ENCODE results near the gene LRIT3.
"Not testable (repeated sequence)": the region's sequence is repeated elsewhere in the genome, so short reads cannot be mapped to it uniquely, and the experiment has no call there.

The LRIT3 gene

DNA sequence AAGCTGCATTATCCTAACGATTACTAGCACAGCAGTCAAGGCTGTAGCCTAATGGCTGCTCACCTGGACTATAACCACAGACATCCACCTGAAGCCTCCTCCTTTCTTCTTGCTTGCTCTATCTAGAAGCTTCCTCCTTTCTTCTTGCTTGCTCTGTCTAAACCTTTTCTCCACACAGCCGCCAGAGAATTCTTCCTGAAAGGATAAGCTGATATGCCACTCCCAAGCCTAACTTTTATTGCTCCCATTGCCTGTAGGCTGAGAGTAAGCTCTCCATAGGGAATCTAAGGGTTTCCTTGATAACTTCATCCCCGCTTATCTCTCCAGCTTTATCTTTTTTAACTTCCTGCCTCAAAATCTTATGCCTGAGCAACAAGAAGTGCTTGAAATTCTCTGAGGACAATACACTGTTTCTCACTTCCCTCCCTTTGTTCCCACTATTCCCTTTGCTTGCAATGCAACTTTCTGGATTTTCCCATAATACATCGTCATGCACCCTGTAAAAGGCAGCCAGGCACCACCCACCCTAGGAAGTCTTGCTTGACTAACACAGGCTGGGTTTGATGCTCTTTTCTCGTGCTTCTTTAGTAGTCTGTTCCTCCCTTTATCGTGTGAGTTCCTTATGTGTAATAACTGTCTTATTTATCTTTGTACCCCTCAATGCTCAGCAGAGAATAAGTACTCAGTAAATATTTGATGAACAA, 1.4 kb upstream of the LRIT3 start:
- no CpG with 5 or more reads among the region's 6 CpGs for WGBS (ENCODE audit: insufficient coverage, insufficient read length)
- Histone ChIP-seq H3K27ac (ENCODE audit: low read length) (no peak overlapping the region), H3K4me1 (ENCODE audit: control insufficient read depth, insufficient read depth, low read length) (no peaks in the 10 kb centered on the region), H3K27me3 (ENCODE audit: control insufficient read depth, insufficient read depth, low read length) (no peaks in the 10 kb centered on the region), H3K36me3 (ENCODE audit: control insufficient read depth, insufficient read depth, low read length) (no peaks in the 10 kb centered on the region), H3K4me3 (ENCODE audit: low read length) (no peak overlapping the region), H3K9me3 (ENCODE audit: control insufficient read depth, insufficient read depth, low read length) (no peaks in the 10 kb centered on the region)
- DNase-seq (ENCODE audit: low read depth, low spot score): no peak

DNA sequence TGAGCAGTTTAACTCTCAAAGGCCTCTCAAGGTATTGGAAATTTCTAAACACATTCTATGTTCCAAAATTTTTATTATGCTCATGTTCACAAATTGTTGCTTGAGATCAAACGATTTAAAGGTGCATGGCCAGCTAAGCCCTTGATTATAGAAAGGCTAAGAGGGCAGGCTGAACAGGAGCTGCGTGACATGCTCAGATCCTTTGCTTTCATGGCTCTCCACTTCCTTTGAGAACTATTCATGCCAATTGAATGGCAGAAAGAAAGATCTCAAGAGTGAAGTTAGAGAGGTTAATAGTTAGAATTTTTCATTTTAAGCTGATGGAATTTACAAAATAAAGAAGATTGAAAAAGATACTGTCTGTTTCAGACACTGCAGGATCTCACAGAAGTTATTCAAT, 594 bp downstream of the LRIT3 start:
- DNase-seq (ENCODE audit: low read depth, low spot score): no peak
- no peaks in the 10 kb centered on the region for H3K4me1 ChIP-seq (ENCODE audit: control insufficient read depth, insufficient read depth, low read length)
- no peaks in the 10 kb centered on the region for H3K27me3 ChIP-seq (ENCODE audit: control insufficient read depth, insufficient read depth, low read length)
- H3K4me3 ChIP-seq (ENCODE audit: low read length): no peak overlapping the region
- WGBS (ENCODE audit: insufficient coverage, insufficient read length): no CpG with 5 or more reads among the region's 2 CpGs
- H3K9me3 ChIP-seq (ENCODE audit: control insufficient read depth, insufficient read depth, low read length): no peaks in the 10 kb centered on the region
- H3K36me3 ChIP-seq (ENCODE audit: control insufficient read depth, insufficient read depth, low read length): no peaks in the 10 kb centered on the region
- no peak overlapping the region for H3K27ac ChIP-seq (ENCODE audit: low read length)

DNA sequence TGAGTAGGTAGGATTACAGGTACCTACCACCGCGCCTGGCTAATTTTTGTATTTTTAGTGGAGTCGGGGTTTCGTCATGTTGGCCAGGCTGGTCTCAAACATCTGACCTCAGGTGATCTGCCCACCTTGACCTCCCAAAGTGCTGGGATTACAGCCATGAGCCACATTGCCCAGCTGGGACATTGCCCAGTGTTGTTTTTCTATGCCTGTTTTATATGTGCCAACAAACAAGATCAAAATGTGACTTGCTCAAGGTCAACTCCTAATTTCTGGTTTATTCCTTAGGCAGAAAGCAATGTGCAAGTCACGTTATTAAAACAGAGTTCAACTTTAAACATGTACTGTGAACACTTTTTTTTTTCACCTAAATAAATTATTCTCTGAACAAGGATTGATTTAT, 2.7 kb downstream of the LRIT3 start:
- H3K36me3 ChIP-seq (ENCODE audit: control insufficient read depth, insufficient read depth, low read length): no peaks in the 10 kb centered on the region
- H3K27me3 ChIP-seq (ENCODE audit: control insufficient read depth, insufficient read depth, low read length): no peaks in the 10 kb centered on the region
- no peaks in the 10 kb centered on the region for H3K9me3 ChIP-seq (ENCODE audit: control insufficient read depth, insufficient read depth, low read length)
- no peak overlapping the region for H3K4me3 ChIP-seq (ENCODE audit: low read length)
- H3K27ac ChIP-seq (ENCODE audit: low read length): no peak overlapping the region
- H3K4me1 ChIP-seq (ENCODE audit: control insufficient read depth, insufficient read depth, low read length): no peaks in the 10 kb centered on the region
- WGBS (ENCODE audit: insufficient coverage, insufficient read length): no CpG with 5 or more reads among the region's 5 CpGs
- DNase-seq (ENCODE audit: low read depth, low spot score): no peak

DNA sequence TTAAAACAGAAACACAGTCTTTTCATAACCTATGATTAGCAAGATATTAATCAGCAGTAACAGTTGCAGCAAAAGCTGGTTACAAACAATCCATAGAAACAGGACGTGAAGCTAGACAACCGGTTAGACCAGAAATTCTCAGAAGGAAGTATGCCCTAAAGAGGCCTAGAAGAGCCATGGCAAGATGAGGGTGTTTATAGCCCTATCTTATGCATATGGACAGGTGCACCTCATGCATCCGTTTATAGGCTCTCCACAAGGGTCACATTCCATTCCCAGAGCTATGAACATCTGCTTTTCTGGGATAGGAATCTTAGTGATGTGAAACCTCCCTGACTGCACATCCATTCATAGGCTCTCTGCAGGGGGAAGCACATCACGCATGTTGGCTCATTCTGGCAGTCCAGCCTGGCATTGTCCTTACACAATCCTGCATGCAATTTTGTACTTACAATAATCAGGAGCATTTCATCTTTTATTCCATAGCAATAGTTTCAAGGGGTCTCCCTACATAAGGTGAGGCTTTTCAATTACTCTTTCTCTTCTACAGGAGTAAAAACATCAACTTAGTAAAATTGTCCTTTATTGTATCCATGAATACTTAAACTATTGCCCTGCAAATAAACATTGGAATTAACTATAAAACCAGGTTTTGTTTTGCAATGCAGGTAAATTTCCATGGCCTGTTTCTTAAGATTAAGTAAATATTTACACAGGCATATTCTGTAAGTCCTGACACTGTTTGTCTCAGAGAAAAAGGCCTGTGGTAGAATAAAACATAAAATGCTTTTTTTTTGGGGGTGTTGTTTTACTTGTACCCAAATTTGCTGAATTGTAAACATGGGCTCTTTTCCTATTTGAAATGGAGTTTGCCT, 11.8 kb downstream of the LRIT3 start:
- H3K9me3 ChIP-seq (ENCODE audit: control insufficient read depth, insufficient read depth, low read length); H3K4me3 ChIP-seq (ENCODE audit: low read length); H3K36me3 ChIP-seq (ENCODE audit: control insufficient read depth, insufficient read depth, low read length); DNase-seq (ENCODE audit: low read depth, low spot score); H3K4me1 ChIP-seq (ENCODE audit: control insufficient read depth, insufficient read depth, low read length); H3K27me3 ChIP-seq (ENCODE audit: control insufficient read depth, insufficient read depth, low read length); H3K27ac ChIP-seq (ENCODE audit: low read length): not testable (repeated sequence)
- no CpG with 5 or more reads among the region's 4 CpGs for WGBS (ENCODE audit: insufficient coverage, insufficient read length)

DNA sequence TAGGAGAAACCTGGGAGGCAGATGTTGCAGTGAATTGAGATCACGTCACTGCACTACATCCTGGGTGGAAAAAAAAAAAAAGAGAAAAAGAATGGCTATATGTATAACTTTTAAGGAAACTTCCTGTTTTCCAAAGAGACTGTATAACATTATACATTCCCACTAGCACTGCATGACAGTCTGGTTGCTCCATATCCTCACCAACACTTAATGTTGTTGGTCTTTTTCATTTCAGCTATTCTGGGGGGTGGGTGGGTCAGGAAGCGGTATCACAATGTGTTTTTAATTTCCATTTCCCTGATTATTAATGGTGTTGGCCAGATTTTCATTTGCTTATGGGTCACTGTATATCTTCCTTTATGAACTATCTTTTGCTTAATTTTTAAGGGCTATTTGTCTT, 13.4 kb downstream of the LRIT3 start:
- DNase-seq (ENCODE audit: low read depth, low spot score): no peak
- no peaks in the 10 kb centered on the region for H3K36me3 ChIP-seq (ENCODE audit: control insufficient read depth, insufficient read depth, low read length)
- no peaks in the 10 kb centered on the region for H3K27me3 ChIP-seq (ENCODE audit: control insufficient read depth, insufficient read depth, low read length)
- H3K4me1 ChIP-seq (ENCODE audit: control insufficient read depth, insufficient read depth, low read length): no peaks in the 10 kb centered on the region
- H3K9me3 ChIP-seq (ENCODE audit: control insufficient read depth, insufficient read depth, low read length): no peaks in the 10 kb centered on the region
- no peak overlapping the region for H3K27ac ChIP-seq (ENCODE audit: low read length)
- WGBS (ENCODE audit: insufficient coverage, insufficient read length): no CpG with 5 or more reads among the region's 2 CpGs
- no peak overlapping the region for H3K4me3 ChIP-seq (ENCODE audit: low read length)

DNA sequence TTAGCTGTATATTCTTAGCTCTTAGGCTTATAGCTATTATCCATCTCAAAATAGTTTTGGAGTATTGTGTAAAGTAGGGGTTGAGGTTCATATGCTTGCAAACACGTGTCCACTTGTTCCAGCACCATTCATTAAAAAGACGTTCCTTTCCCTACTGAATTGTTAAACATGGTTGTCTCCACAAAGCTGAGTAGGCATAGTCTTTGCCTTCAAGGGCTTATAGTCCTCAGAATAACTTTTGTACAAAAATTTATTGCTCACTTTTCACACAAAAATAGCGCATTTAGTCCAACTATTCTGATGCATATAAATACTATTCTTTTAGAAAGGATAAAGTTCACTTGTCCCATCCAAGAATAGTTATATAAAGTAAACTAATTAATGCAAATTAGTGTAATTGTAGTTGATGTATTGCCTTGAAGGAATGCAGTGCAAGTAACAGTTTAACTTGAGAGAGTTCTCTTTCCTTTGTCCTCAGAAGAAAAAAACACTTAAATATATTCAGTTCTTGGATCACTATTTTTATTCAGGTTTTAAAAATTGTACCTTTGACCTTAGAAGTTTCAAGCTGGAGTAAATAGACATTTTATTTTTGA, 14.1 kb downstream of the LRIT3 start:
- H3K4me1 ChIP-seq (ENCODE audit: control insufficient read depth, insufficient read depth, low read length): no peaks in the 10 kb centered on the region
- no peak overlapping the region for H3K4me3 ChIP-seq (ENCODE audit: low read length)
- no peak overlapping the region for H3K27ac ChIP-seq (ENCODE audit: low read length)
- H3K36me3 ChIP-seq (ENCODE audit: control insufficient read depth, insufficient read depth, low read length): no peaks in the 10 kb centered on the region
- H3K27me3 ChIP-seq (ENCODE audit: control insufficient read depth, insufficient read depth, low read length): no peaks in the 10 kb centered on the region
- DNase-seq (ENCODE audit: low read depth, low spot score): no peak
- WGBS (ENCODE audit: insufficient coverage, insufficient read length): no CpG with 5 or more reads among the region's 3 CpGs
- H3K9me3 ChIP-seq (ENCODE audit: control insufficient read depth, insufficient read depth, low read length): no peaks in the 10 kb centered on the region

DNA sequence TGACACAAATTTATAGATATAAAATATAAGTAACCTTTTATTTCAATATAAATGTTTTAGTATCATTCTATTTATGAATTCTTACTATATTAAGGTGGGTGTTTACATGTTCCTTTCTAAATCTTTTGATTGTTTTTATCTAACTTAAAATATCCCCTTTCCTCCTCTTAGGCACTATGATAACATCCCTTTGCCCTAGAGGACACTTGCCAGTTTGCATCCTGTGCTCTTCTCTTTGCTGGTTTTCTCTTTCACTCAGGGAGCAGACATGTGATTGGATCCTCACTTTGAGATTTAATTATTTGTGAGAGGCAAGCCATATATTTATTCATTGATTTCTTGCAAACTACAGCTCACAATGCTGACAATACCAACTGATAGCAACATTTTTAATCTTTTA, 16.2 kb downstream of the LRIT3 start:
- Histone ChIP-seq H3K4me3 (ENCODE audit: low read length) (no peak overlapping the region), H3K27ac (ENCODE audit: low read length) (no peak overlapping the region)
- DNase-seq (ENCODE audit: low read depth, low spot score): no peak

DNA sequence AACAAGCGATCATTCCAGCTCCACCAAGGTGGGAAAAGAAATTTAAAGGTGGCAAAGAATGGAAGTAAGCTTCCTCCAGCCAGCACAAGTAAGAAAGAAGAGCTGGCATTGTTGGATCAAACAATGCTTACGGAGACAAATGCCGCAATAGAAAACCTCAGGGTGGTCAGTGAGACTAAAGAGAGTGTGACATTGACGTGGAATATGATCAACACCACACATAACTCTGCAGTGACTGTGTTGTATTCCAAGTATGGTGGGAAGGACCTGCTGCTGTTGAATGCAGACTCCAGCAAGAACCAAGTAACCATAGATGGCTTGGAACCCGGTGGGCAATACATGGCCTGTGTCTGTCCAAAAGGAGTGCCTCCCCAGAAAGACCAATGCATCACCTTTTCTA, 22.2 kb downstream of the LRIT3 start:
- H3K9me3 ChIP-seq (ENCODE audit: control insufficient read depth, insufficient read depth, low read length): no peaks in the 10 kb centered on the region
- H3K27ac ChIP-seq (ENCODE audit: low read length): no peak overlapping the region
- no peak for DNase-seq (ENCODE audit: low read depth, low spot score)
- H3K4me3 ChIP-seq (ENCODE audit: low read length): no peak overlapping the region
- H3K4me1 ChIP-seq (ENCODE audit: control insufficient read depth, insufficient read depth, low read length): no peaks in the 10 kb centered on the region
- no peaks in the 10 kb centered on the region for H3K27me3 ChIP-seq (ENCODE audit: control insufficient read depth, insufficient read depth, low read length)
- no peaks in the 10 kb centered on the region for H3K36me3 ChIP-seq (ENCODE audit: control insufficient read depth, insufficient read depth, low read length)
- WGBS (ENCODE audit: insufficient coverage, insufficient read length): no CpG with 5 or more reads among the region's 5 CpGs

More for the DNA sequence above, 16.2 kb downstream of the LRIT3 start:
- no peaks in the 10 kb centered on the region for H3K9me3 ChIP-seq (ENCODE audit: control insufficient read depth, insufficient read depth, low read length)
- no peaks in the 10 kb centered on the region for H3K27me3 ChIP-seq (ENCODE audit: control insufficient read depth, insufficient read depth, low read length)
- no peaks in the 10 kb centered on the region for H3K36me3 ChIP-seq (ENCODE audit: control insufficient read depth, insufficient read depth, low read length)
- H3K4me1 ChIP-seq (ENCODE audit: control insufficient read depth, insufficient read depth, low read length): no peaks in the 10 kb centered on the region

DNA sequence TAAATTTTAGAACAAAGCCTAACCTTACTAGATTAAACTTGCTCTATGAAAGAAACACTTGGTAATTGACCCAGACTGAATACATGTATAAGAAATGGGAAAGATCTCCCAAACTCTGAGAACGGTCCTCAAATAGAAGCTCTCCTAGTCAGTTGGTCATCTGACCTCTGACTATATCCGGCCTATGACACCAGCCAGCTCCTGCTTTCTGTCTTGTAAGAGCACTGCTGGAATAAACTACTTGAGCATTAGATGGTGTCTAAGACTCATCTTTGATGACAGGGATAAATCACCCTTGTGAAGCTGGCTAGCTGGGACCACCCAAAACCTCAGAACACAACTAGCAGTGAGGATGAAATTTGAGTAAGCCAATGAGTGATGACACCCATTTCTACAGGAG, 24.2 kb downstream of the LRIT3 start:
- H3K27me3 ChIP-seq (ENCODE audit: control insufficient read depth, insufficient read depth, low read length): no peaks in the 10 kb centered on the region
- H3K36me3 ChIP-seq (ENCODE audit: control insufficient read depth, insufficient read depth, low read length): no peaks in the 10 kb centered on the region
- H3K4me1 ChIP-seq (ENCODE audit: control insufficient read depth, insufficient read depth, low read length): no peaks in the 10 kb centered on the region
- no peak overlapping the region for H3K27ac ChIP-seq (ENCODE audit: low read length)
- H3K9me3 ChIP-seq (ENCODE audit: control insufficient read depth, insufficient read depth, low read length): no peaks in the 10 kb centered on the region
- no CpG with 5 or more reads among the region's 2 CpGs for WGBS (ENCODE audit: insufficient coverage, insufficient read length)
- no peak for DNase-seq (ENCODE audit: low read depth, low spot score)
- no peak overlapping the region for H3K4me3 ChIP-seq (ENCODE audit: low read length)

DNA sequence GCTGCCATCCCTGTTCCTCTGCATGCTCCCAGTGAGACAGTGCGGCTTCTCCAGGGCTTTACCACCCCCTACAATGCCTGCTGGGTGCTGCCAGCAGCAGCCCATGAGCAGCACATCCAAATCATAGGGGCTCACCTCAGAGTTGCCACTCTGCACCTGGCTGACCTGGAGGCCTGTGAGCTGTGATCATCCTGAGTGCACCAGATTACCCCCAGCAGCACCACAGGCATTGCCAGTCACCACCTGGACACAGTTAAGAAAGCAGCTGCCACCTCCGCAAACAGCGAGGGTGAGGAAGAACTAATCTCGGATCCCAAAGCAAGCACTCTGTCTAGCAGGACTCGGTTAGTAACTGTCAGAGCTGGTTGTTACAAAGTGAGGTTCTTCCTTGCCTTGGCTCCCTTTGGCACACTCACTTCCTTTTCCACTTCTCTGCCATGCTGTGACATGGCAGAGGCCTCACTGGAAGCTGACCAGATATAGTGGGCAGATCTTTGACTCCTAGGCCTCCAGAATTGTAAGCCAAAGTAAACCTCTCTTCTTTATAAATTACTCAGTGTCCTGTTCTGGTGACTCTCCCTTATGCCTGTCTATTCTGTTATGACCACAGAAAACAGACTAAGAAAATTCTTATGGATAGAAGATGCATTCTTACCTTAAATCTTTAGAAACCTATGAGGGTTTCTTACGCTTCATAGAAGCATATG, 25.2 kb downstream of the LRIT3 start:
- Histone ChIP-seq H3K36me3 (ENCODE audit: control insufficient read depth, insufficient read depth, low read length) (no peaks in the 10 kb centered on the region), H3K27me3 (ENCODE audit: control insufficient read depth, insufficient read depth, low read length) (no peaks in the 10 kb centered on the region), H3K9me3 (ENCODE audit: control insufficient read depth, insufficient read depth, low read length) (no peaks in the 10 kb centered on the region), H3K4me1 (ENCODE audit: control insufficient read depth, insufficient read depth, low read length) (no peaks in the 10 kb centered on the region), H3K4me3 (ENCODE audit: low read length) (no peak overlapping the region), H3K27ac (ENCODE audit: low read length) (no peak overlapping the region)
- WGBS (ENCODE audit: insufficient coverage, insufficient read length): no CpG with 5 or more reads among the region's 6 CpGs
- DNase-seq (ENCODE audit: low read depth, low spot score): no peak
